GM12892 (cell line): ENCODE data around the gene PNMA8C.

Experiments used
- POLR2A ChIP-seq: IDR thresholded peaks from 2 replicates; pipeline ENCODE4 v1.6.1; 2011; ENCODE audit warnings: low read depth, low read length, control low read depth
- POLR2AphosphoS5 ChIP-seq: IDR thresholded peaks from 2 replicates; pipeline ENCODE4 v1.6.1; 2011; ENCODE audit warnings: low read depth, low read length, control low read depth
- TAF1 ChIP-seq: IDR thresholded peaks from 2 replicates; pipeline ENCODE4 v1.6.1; 2011; ENCODE audit warnings: low read depth, mild to moderate bottlenecking, control low read depth, low read length, borderline replicate concordance

GRCh38 chr19:46447824-46448223 lies 19.1 kb upstream of the PNMA8C start:
- TF ChIP-seq POLR2A (no peak), POLR2AphosphoS5 (no peak), TAF1 (no peak)
